Endothelial cell (in vitro differentiated cells): ENCODE results near the gene MGAT4D. TPM values are rescaled to one million over a fixed set of nuclear protein-coding genes. Genes with fewer than 3 reads are reported as not detected.

ENCODE experiments used
- DNase-seq: peaks from one replicate; pipeline ENCODE4 v3.0.0; 2021; ENCODE audit warnings: low spot score
- H3K27ac Mint-ChIP-seq: one replicate; pipeline ENCODE4 v1.8.0; 2021; ENCODE audit warnings: mixed read lengths, inconsistent platforms; ENCODE audit not compliant: unreplicated experiment
- H3K27me3 Mint-ChIP-seq: one replicate; pipeline ENCODE4 v1.8.0; 2021; ENCODE audit warnings: mild to moderate bottlenecking, moderate library complexity, mixed read lengths, inconsistent platforms; ENCODE audit not compliant: unreplicated experiment
- H3K36me3 Mint-ChIP-seq: one replicate; pipeline ENCODE4 v1.8.0; 2021; ENCODE audit warnings: mild to moderate bottlenecking, low read depth, mixed read lengths, inconsistent platforms; ENCODE audit not compliant: unreplicated experiment
- H3K4me1 Mint-ChIP-seq: one replicate; pipeline ENCODE4 v1.8.0; 2021; ENCODE audit warnings: mild to moderate bottlenecking, mixed read lengths, inconsistent platforms; ENCODE audit not compliant: unreplicated experiment
- H3K4me3 Mint-ChIP-seq: one replicate; pipeline ENCODE4 v1.8.0; 2021; ENCODE audit warnings: mild to moderate bottlenecking, mixed read lengths, inconsistent platforms; ENCODE audit not compliant: unreplicated experiment
- H3K9me3 Mint-ChIP-seq: one replicate; pipeline ENCODE4 v1.8.0; 2021; ENCODE audit warnings: mixed read lengths, inconsistent platforms; ENCODE audit not compliant: unreplicated experiment
- CTCF ChIP-seq: fragments of 200-600 bp; sonication (generic); IDR thresholded peaks from one replicate; pipeline ENCODE4 v1.5.0; 2021; ENCODE audit warnings: antibody characterized with exemption; ENCODE audit not compliant: unreplicated experiment
- total RNA-seq: library from RNA; stranded (reverse); fragmentation: NEBNext Ultra II Directional; extraction: Animal tissue kit (Norgen Biotek cat#: 25700); gene quantifications from one replicate; pipeline ENCODE4 v1.2.1, GENCODE V29; 2021; ENCODE audit not compliant: unreplicated experiment

The MGAT4D gene
- total RNA-seq, 1 donor from 2014 or later: 0.13 TPM

- no peak for TF ChIP-seq CTCF
Observed at GRCh38 chr4:140408974-140409373, 89.1 kb downstream of the MGAT4D start.

GRCh38 chr4:140406292-140406691 lies 91.8 kb downstream of the MGAT4D start:
- H3K27ac Mint-ChIP-seq: no peak overlapping the region
- no peaks in the 10 kb centered on the region for H3K4me1 Mint-ChIP-seq
- H3K4me3 Mint-ChIP-seq: no peak overlapping the region
- H3K36me3 Mint-ChIP-seq: no peaks in the 10 kb centered on the region
- H3K27me3 Mint-ChIP-seq: no peaks in the 10 kb centered on the region
- no peak for TF ChIP-seq CTCF
- no peaks in the 10 kb centered on the region for H3K9me3 Mint-ChIP-seq
- no peak for DNase-seq

More at GRCh38 chr4:140408974-140409373, 89.1 kb downstream of the MGAT4D start:
- Mint-ChIP-seq H3K9me3 (no peaks in the 10 kb centered on the region), H3K4me3 (no peak overlapping the region), H3K27ac (no peak overlapping the region), H3K27me3 (no peaks in the 10 kb centered on the region), H3K4me1 (peaks cover 9% of the 10 kb centered on the region), H3K36me3 (no peaks in the 10 kb centered on the region)
- DNase-seq: no peak

- Mint-ChIP-seq H3K27ac (no peak overlapping the region), H3K36me3 (no peaks in the 10 kb centered on the region), H3K9me3 (no peaks in the 10 kb centered on the region)
Observed at GRCh38 chr4:140400111-140400510, 98.0 kb downstream of the MGAT4D start.

GRCh38 chr4:140395668-140396067 lies 102.4 kb downstream of the MGAT4D start:
- H3K27me3 Mint-ChIP-seq: peaks cover 2% of the 10 kb centered on the region
- DNase-seq: no peak

More at GRCh38 chr4:140400111-140400510, 98.0 kb downstream of the MGAT4D start:
- Mint-ChIP-seq H3K4me1 (no peaks in the 10 kb centered on the region), H3K4me3 (no peak overlapping the region), H3K27me3 (no peaks in the 10 kb centered on the region)
- no peak for TF ChIP-seq CTCF
- no peak for DNase-seq

More at GRCh38 chr4:140395668-140396067, 102.4 kb downstream of the MGAT4D start:
- H3K36me3 Mint-ChIP-seq: no peaks in the 10 kb centered on the region
- TF ChIP-seq CTCF: no peak
- no peak overlapping the region for H3K27ac Mint-ChIP-seq
- no peaks in the 10 kb centered on the region for H3K9me3 Mint-ChIP-seq
- H3K4me1 Mint-ChIP-seq: no peaks in the 10 kb centered on the region
- no peak overlapping the region for H3K4me3 Mint-ChIP-seq

Other genes with a start within 250 kb of the MGAT4D start
- gene SCOC, start 124.6 kb downstream of the MGAT4D start, total RNA-seq: 33.9 TPM
- 21.6 TPM for gene CLGN, start 70.6 kb downstream of the MGAT4D start, total RNA-seq
- gene ELMOD2, start 25.9 kb upstream of the MGAT4D start, total RNA-seq: 31.7 TPM
- gene UCP1, start 70.7 kb upstream of the MGAT4D start, total RNA-seq: 19.5 TPM